Measurements from ENCODE around the gene MAPK11. TPM values are rescaled to one million over a fixed set of nuclear protein-coding genes. Genes with fewer than 3 reads are reported as not detected.

The MAPK11 gene
- total RNA-seq, 4 donors from 2014 or later: 2.4 to 5.7 (median 3.5) TPM

GRCh38 chr22:50255099-50255498 lies 15.1 kb downstream of the MAPK11 start:
- Histone ChIP-seq H3K9me3 (no peaks in the 10 kb centered on the region), H3K36me3 (no peaks in the 10 kb centered on the region), H3K4me1 (peaks cover 11 to 29% (median 13%) of the 10 kb centered on the region in 3 donors), H3K27ac (no peak overlapping the region), H3K4me3 (no peak overlapping the region), H3K27me3 (peaks cover 0 to 36% (median 0%) of the 10 kb centered on the region in 4 donors)
- no peak for TF ChIP-seq CTCF (IDR thresholded peaks at IDR 0.05)
- DNase-seq: no peak
- intact Hi-C loops (cut with DNase I): no loop called here
- WGBS, 2 donors: 80 to 100% methylated on average over 4 to 6 of the region's 19 CpGs

GRCh38 chr22:50253941-50254340 lies 16.2 kb downstream of the MAPK11 start:
- no peaks in the 10 kb centered on the region for H3K9me3 ChIP-seq
- intact Hi-C loops (cut with DNase I): no loop called here
- 76% methylated on average over 3 of the region's 8 CpGs; no CpG with 5 or more reads in 1 of the 2 donors for WGBS, 2 donors
- H3K4me3 ChIP-seq: no peak overlapping the region
- peaks cover 19 to 36% (median 22%) of the 10 kb centered on the region in 3 donors for H3K4me1 ChIP-seq
- H3K27me3 ChIP-seq: peaks cover 0 to 24% (median 0%) of the 10 kb centered on the region in 4 donors
- DNase-seq: no peak
- TF ChIP-seq CTCF (IDR thresholded peaks at IDR 0.05): no peak
- no peak for TF ChIP-seq POLR2A (IDR thresholded peaks at IDR 0.05)
- no peaks in the 10 kb centered on the region for H3K36me3 ChIP-seq
- H3K27ac ChIP-seq: no peak overlapping the region

- TF ChIP-seq POLR2A (IDR thresholded peaks at IDR 0.05) (no peak), CTCF (IDR thresholded peaks at IDR 0.05) (no peak)
- Histone ChIP-seq H3K36me3 (peaks cover 0 to 4% (median 0%) of the 10 kb centered on the region in 3 donors), H3K4me3 (no peak overlapping the region), H3K9me3 (no peaks in the 10 kb centered on the region), H3K27ac (no peak overlapping the region), H3K4me1 (peaks cover 19 to 43% (median 22%) of the 10 kb centered on the region in 3 donors), H3K27me3 (peaks cover 0 to 18% (median 0%) of the 10 kb centered on the region in 4 donors)
- intact Hi-C loops (cut with DNase I): no loop called here
- 52 to 76% methylated on average over 5 of the region's 22 CpGs for WGBS, 2 donors
- DNase-seq: no peak
Observed at GRCh38 chr22:50253046-50253915, 16.9 kb downstream of the MAPK11 start.

GRCh38 chr22:50252082-50253045 lies 17.8 kb downstream of the MAPK11 start:
- H3K27ac ChIP-seq: peak overlapping the region; percentile 46 to 82 (median 72)
- TF ChIP-seq POLR2A (IDR thresholded peaks at IDR 0.05) (no peak), CTCF (IDR thresholded peaks at IDR 0.05) (peak; percentile 58 to 83 (median 68))
- peaks cover 0 to 13% (median 0%) of the 10 kb centered on the region in 3 donors for H3K36me3 ChIP-seq
- WGBS, 2 donors: 20 to 69% methylated on average over 1 to 8 of the region's 25 CpGs
- peak overlapping the region in 3 of 4 donors; percentile 66 to 80 (median 79) for H3K4me3 ChIP-seq
- DNase-seq: no peak
- peaks cover 22 to 52% (median 23%) of the 10 kb centered on the region in 3 donors for H3K4me1 ChIP-seq
- no peaks in the 10 kb centered on the region for H3K9me3 ChIP-seq
- H3K27me3 ChIP-seq: peaks cover 0 to 11% (median 0%) of the 10 kb centered on the region in 4 donors
- intact Hi-C loops (cut with DNase I): no loop called here

Data from esophagus squamous epithelium (tissue), 5 donors.